Activated CD4-positive, alpha-beta T cell treated with anti-CD3 and anti-CD28 coated beads for 36 hours (primary cell): ENCODE results near the gene SMIM5. TPM values are rescaled to one million over a fixed set of nuclear protein-coding genes. Genes with fewer than 3 reads are reported as not detected.

ENCODE experiments used
- ATAC-seq: fragments of 200-7000 bp; cut with Tn5 transposase; one replicate; pipeline ENCODE4 v1.10.0; 2021; ENCODE audit warnings: mild to moderate bottlenecking, moderate library complexity
- CTCF ChIA-PET: fragments of 350-600 bp; sonication (Branson Sonifier 250); formaldehyde crosslinking; loops from one replicate; lab custom pipeline; 2021; ENCODE audit warnings: antibody characterized with exemption; lab: Charles Lee
- POLR2A ChIA-PET: fragments of 350-600 bp; sonication (Branson Sonifier 250); formaldehyde crosslinking; loops from one replicate; lab custom pipeline; 2021; ENCODE audit warnings: antibody characterized with exemption, inconsistent platforms; lab: Charles Lee
- DNase-seq: peaks from one replicate; pipeline ENCODE4 v3.0.0-alpha.2; 2020
- H3K27ac Mint-ChIP-seq: one replicate; pipeline ENCODE4 v1.8.0; 2021; ENCODE audit warnings: mixed read lengths
- H3K27me3 Mint-ChIP-seq: one replicate; pipeline ENCODE4 v1.8.0; 2021; ENCODE audit warnings: mixed read lengths
- H3K36me3 Mint-ChIP-seq: one replicate; pipeline ENCODE4 v1.8.0; 2021; ENCODE audit warnings: low read depth, mixed read lengths
- H3K4me1 Mint-ChIP-seq: one replicate; pipeline ENCODE4 v1.8.0; 2021; ENCODE audit warnings: mixed read lengths
- H3K4me3 Mint-ChIP-seq: one replicate; pipeline ENCODE4 v1.8.0; 2021; ENCODE audit warnings: mild to moderate bottlenecking, moderate library complexity, mixed read lengths
- H3K9me3 Mint-ChIP-seq: one replicate; pipeline ENCODE4 v1.8.0; 2021; ENCODE audit warnings: low read depth, mixed read lengths
- intact Hi-C, 2 experiments: fragments of 100-400 bp; cut with DNase I in 1 of 2; cut with micrococcal nuclease in 1 of 2; formaldehyde crosslinking; loops; one replicate each; pipeline versions ENCODE4 v1.14.2 to v1.15.1; 2022 to 2024; cut with DNase I, micrococcal nuclease
- total RNA-seq, 2 experiments: library from RNA; stranded (reverse); gene quantifications; one replicate each; pipeline ENCODE4 v1.2.3, GENCODE V29; 2021

SMIM5 gene
- total RNA-seq, 2 experiments from 2014 or later: 0.12 to 0.14 TPM

- ATAC-seq (no peak), DNase-seq (no peak)
- Mint-ChIP-seq H3K4me3 (no peak overlapping the region), H3K36me3 (peaks cover 2% of the 10 kb centered on the region), H3K4me1 (no peaks in the 10 kb centered on the region), H3K9me3 (no peaks in the 10 kb centered on the region), H3K27ac (no peak overlapping the region), H3K27me3 (no peaks in the 10 kb centered on the region)
- intact Hi-C loops: no loop called here
- POLR2A ChIA-PET: no interaction called here
- CTCF ChIA-PET: interaction anchor here (0.9 to 6.6 kb wide), 4 partner anchors 9 to 106 kb away, joined by 3 to 38 read pairs (median 8); partner anchors contain the start of gene SMIM5
Observed at GRCh38 chr17:75642182-75642783, 9.0 kb downstream of the SMIM5 start.

- no peak for DNase-seq
- no peaks in the 10 kb centered on the region for H3K27me3 Mint-ChIP-seq
- ChIA-PET POLR2A (no interaction called here), CTCF (interaction anchor here (0.9 to 6.6 kb wide), 4 partner anchors 10 to 105 kb away, joined by 3 to 38 read pairs (median 4); partner anchors contain the start of gene SMIM5)
- no peak overlapping the region for H3K4me3 Mint-ChIP-seq
- H3K36me3 Mint-ChIP-seq: peaks cover 2% of the 10 kb centered on the region
- H3K27ac Mint-ChIP-seq: no peak overlapping the region
- no peaks in the 10 kb centered on the region for H3K4me1 Mint-ChIP-seq
- H3K9me3 Mint-ChIP-seq: no peaks in the 10 kb centered on the region
- no peak for ATAC-seq
- intact Hi-C loops: no loop called here
Observed at GRCh38 chr17:75642784-75643642, 9.8 kb downstream of the SMIM5 start.

GRCh38 chr17:75643643-75644017 lies 10.4 kb downstream of the SMIM5 start:
- Mint-ChIP-seq H3K36me3 (peaks cover 2% of the 10 kb centered on the region), H3K4me1 (no peaks in the 10 kb centered on the region), H3K9me3 (no peaks in the 10 kb centered on the region), H3K27me3 (no peaks in the 10 kb centered on the region), H3K27ac (no peak overlapping the region), H3K4me3 (no peak overlapping the region)
- ChIA-PET CTCF (interaction anchor here (1.2 to 6.6 kb wide), 2 partner anchors 31 to 105 kb away, joined by 3 to 38 read pairs; no protein-coding TSS in a partner anchor), POLR2A (no interaction called here)
- intact Hi-C loops: no loop called here
- ATAC-seq: no peak
- no peak for DNase-seq

GRCh38 chr17:75645501-75645888 lies 12.3 kb downstream of the SMIM5 start:
- intact Hi-C loops: no loop called here
- DNase-seq: no peak
- H3K27me3 Mint-ChIP-seq: no peaks in the 10 kb centered on the region
- peaks cover 4% of the 10 kb centered on the region for H3K36me3 Mint-ChIP-seq
- ChIA-PET POLR2A (no interaction called here), CTCF (interaction anchor here (0.7 to 6.6 kb wide), 6 partner anchors 8 to 375 kb away, joined by 4 to 45 read pairs (median 4); partner anchors contain the start of genes MIF4GD and SMIM5)
- H3K4me3 Mint-ChIP-seq: no peak overlapping the region
- H3K27ac Mint-ChIP-seq: no peak overlapping the region
- no peaks in the 10 kb centered on the region for H3K9me3 Mint-ChIP-seq
- no peak for ATAC-seq
- no peaks in the 10 kb centered on the region for H3K4me1 Mint-ChIP-seq

GRCh38 chr17:75645889-75646637 lies 12.8 kb downstream of the SMIM5 start:
- H3K9me3 Mint-ChIP-seq: no peaks in the 10 kb centered on the region
- POLR2A ChIA-PET: no interaction called here
- intact Hi-C loops: no loop called here
- no peak overlapping the region for H3K4me3 Mint-ChIP-seq
- no peak overlapping the region for H3K27ac Mint-ChIP-seq
- DNase-seq (no peak), ATAC-seq (no peak)
- H3K27me3 Mint-ChIP-seq: no peaks in the 10 kb centered on the region
- CTCF ChIA-PET: interaction anchor here (0.5 to 6.6 kb wide), 6 partner anchors 9 to 310 kb away, joined by 3 to 45 read pairs (median 4); partner anchors contain the start of gene SMIM5
- H3K36me3 Mint-ChIP-seq: peaks cover 10% of the 10 kb centered on the region
- no peaks in the 10 kb centered on the region for H3K4me1 Mint-ChIP-seq

- ATAC-seq (no peak), DNase-seq (no peak)
- POLR2A ChIA-PET: no interaction called here
- Mint-ChIP-seq H3K27ac (no peak overlapping the region), H3K36me3 (peaks cover 11% of the 10 kb centered on the region), H3K27me3 (no peaks in the 10 kb centered on the region), H3K4me1 (no peaks in the 10 kb centered on the region), H3K4me3 (no peak overlapping the region), H3K9me3 (no peaks in the 10 kb centered on the region)
- CTCF ChIA-PET: interaction anchor here (0.5 to 6.6 kb wide), 5 partner anchors 11 to 309 kb away, joined by 3 to 45 read pairs (median 3); partner anchors contain the start of gene SMIM5
- intact Hi-C loops: no loop called here
Observed at GRCh38 chr17:75646638-75646992, 13.4 kb downstream of the SMIM5 start.

GRCh38 chr17:75647061-75647460 lies 13.8 kb downstream of the SMIM5 start:
- H3K36me3 Mint-ChIP-seq: peaks cover 11% of the 10 kb centered on the region
- intact Hi-C loops: no loop called here
- no peaks in the 10 kb centered on the region for H3K9me3 Mint-ChIP-seq
- DNase-seq: no peak
- H3K4me1 Mint-ChIP-seq: no peaks in the 10 kb centered on the region
- H3K27me3 Mint-ChIP-seq: no peaks in the 10 kb centered on the region
- CTCF ChIA-PET: interaction anchor here (4.2 to 6.6 kb wide), 2 partner anchors 14 to 101 kb away, joined by 38 to 45 read pairs; partner anchors contain the start of gene SMIM5
- ATAC-seq: no peak
- no peak overlapping the region for H3K27ac Mint-ChIP-seq
- no peak overlapping the region for H3K4me3 Mint-ChIP-seq
- POLR2A ChIA-PET: no interaction called here

- Mint-ChIP-seq H3K9me3 (no peaks in the 10 kb centered on the region), H3K4me3 (no peak overlapping the region), H3K27ac (no peak overlapping the region), H3K36me3 (peaks cover 11% of the 10 kb centered on the region), H3K27me3 (no peaks in the 10 kb centered on the region), H3K4me1 (no peaks in the 10 kb centered on the region)
- intact Hi-C loops: no loop called here
- ChIA-PET CTCF (interaction anchor here (0.6 to 4.2 kb wide), 3 partner anchors 15 to 1447 kb away, joined by 3 to 45 read pairs (median 3); partner anchors contain the start of gene SMIM5), POLR2A (interaction anchor here (0.6 kb wide), 1 partner anchor 15 kb away, joined by 3 read pairs; no protein-coding TSS in a partner anchor)
- DNase-seq (no peak), ATAC-seq (no peak)
Observed at GRCh38 chr17:75647921-75648320, 14.7 kb downstream of the SMIM5 start.

- ATAC-seq (no peak), DNase-seq (no peak)
- ChIA-PET CTCF (interaction anchor here (0.6 to 3.3 kb wide), 6 partner anchors 8 to 351 kb away, joined by 3 to 20 read pairs (median 4); partner anchors contain the start of genes CDK3 and SMIM5), POLR2A (no interaction called here)
- Mint-ChIP-seq H3K4me3 (no peak overlapping the region), H3K9me3 (no peaks in the 10 kb centered on the region), H3K27me3 (no peaks in the 10 kb centered on the region), H3K36me3 (peaks cover 15% of the 10 kb centered on the region), H3K4me1 (no peaks in the 10 kb centered on the region), H3K27ac (no peak overlapping the region)
- intact Hi-C loops: no loop called here
Observed at GRCh38 chr17:75649687-75650086, 16.5 kb downstream of the SMIM5 start.

- Mint-ChIP-seq H3K36me3 (peaks cover 15% of the 10 kb centered on the region), H3K9me3 (no peaks in the 10 kb centered on the region), H3K27ac (no peak overlapping the region), H3K4me1 (no peaks in the 10 kb centered on the region), H3K4me3 (no peak overlapping the region), H3K27me3 (no peaks in the 10 kb centered on the region)
- ChIA-PET CTCF (interaction anchor here (0.6 to 3.3 kb wide), 6 partner anchors 10 to 709 kb away, joined by 3 to 20 read pairs (median 4); partner anchors contain the start of genes ITGB4 and SMIM5), POLR2A (no interaction called here)
- no peak for ATAC-seq
- DNase-seq: no peak
- intact Hi-C loops: no loop called here
Observed at GRCh38 chr17:75650874-75651273, 17.6 kb downstream of the SMIM5 start.

GRCh38 chr17:75652341-75652740 lies 19.1 kb downstream of the SMIM5 start:
- POLR2A ChIA-PET: no interaction called here
- Mint-ChIP-seq H3K27ac (no peak overlapping the region), H3K9me3 (no peaks in the 10 kb centered on the region), H3K36me3 (peaks cover 17% of the 10 kb centered on the region), H3K4me3 (no peak overlapping the region), H3K27me3 (no peaks in the 10 kb centered on the region), H3K4me1 (no peaks in the 10 kb centered on the region)
- DNase-seq: no peak
- intact Hi-C loops: no loop called here
- CTCF ChIA-PET: interaction anchor here (1.0 to 2.2 kb wide), 4 partner anchors 19 to 95 kb away, joined by 3 to 13 read pairs (median 6); partner anchors contain the start of gene SMIM5
- ATAC-seq: no peak
